Measurements from ENCODE around the gene FBXO34.

DNA sequence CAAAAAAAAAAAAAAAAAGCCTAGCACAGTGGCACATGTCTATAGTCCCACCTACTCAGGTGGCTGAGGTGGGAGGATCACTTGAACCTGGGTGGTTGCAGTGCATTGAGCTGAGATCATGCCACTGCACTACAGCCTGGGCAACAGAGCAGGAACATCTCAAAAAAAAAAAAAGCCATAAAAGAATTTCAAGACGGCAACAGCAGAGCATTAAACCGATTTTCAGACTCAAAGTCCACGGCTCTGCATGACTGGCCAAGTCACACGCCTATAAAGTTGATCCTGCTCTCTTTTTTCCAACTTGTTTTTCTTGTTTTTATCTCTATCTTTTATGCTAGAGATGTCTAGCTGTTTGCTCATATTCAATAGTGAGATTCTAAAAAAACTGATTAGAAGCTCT, 45.3 kb downstream of the FBXO34 start:
- TF ChIP-seq HDAC6 (IDR thresholded peaks at IDR 0.05; ENCODE audit: unreplicated experiment), result no peak
- TF ChIP-seq EZH2 (IDR thresholded peaks at IDR 0.05; ENCODE audit: borderline replicate concordance, control insufficient read depth, low read depth, low read length), result no peak

Measured in GM12878 (cell line).